RWPE1 (cell line): ENCODE measurements around the gene BORCS6.

Experiments
- CTCF ChIA-PET: fragments of 350-600 bp; sonication (Branson Sonifier 250); formaldehyde crosslinking; extraction: SDS; loops from one replicate; lab custom pipeline; 2021; lab: Yijun Ruan, JAX
- POLR2A ChIA-PET: fragments of 400-600 bp; formaldehyde crosslinking; extraction: SDS; loops from one replicate; lab custom pipeline; 2020; ENCODE audit warnings: antibody characterized with exemption; ENCODE audit not compliant: low non-redundant PET; lab: Yijun Ruan, JAX
- DNase-seq: peaks from one replicate; pipeline ENCODE4 v3.0.0; 2012; ENCODE audit warnings: low spot score
- H3K27ac ChIP-seq: fragments of 450-650 bp; 2 replicates; pipeline ENCODE4 v1.5.1; 2017
- TF ChIP-seq, protein P1 (sequence below): fragments of 450-650 bp; conservative IDR thresholded peaks from 2 replicates; pipeline ENCODE4 v1.5.1; 2017; ENCODE audit warnings: low read depth, mild to moderate bottlenecking

Gene BORCS6

GRCh38 chr17:8231701-8232100, 41.7 kb upstream of the BORCS6 start:
- H3K27ac ChIP-seq: no peak overlapping the region
- POLR2A ChIA-PET: no interaction called here
- TF ChIP-seq, protein P1, sequence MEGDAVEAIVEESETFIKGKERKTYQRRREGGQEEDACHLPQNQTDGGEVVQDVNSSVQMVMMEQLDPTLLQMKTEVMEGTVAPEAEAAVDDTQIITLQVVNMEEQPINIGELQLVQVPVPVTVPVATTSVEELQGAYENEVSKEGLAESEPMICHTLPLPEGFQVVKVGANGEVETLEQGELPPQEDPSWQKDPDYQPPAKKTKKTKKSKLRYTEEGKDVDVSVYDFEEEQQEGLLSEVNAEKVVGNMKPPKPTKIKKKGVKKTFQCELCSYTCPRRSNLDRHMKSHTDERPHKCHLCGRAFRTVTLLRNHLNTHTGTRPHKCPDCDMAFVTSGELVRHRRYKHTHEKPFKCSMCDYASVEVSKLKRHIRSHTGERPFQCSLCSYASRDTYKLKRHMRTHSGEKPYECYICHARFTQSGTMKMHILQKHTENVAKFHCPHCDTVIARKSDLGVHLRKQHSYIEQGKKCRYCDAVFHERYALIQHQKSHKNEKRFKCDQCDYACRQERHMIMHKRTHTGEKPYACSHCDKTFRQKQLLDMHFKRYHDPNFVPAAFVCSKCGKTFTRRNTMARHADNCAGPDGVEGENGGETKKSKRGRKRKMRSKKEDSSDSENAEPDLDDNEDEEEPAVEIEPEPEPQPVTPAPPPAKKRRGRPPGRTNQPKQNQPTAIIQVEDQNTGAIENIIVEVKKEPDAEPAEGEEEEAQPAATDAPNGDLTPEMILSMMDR: no peak
- CTCF ChIA-PET: interaction anchor here (0.5 to 0.6 kb wide), 2 partner anchors 11 to 53 kb away, joined by 3 to 5 read pairs; no protein-coding TSS in a partner anchor
- DNase-seq: no peak

- ChIA-PET POLR2A (interaction anchor here (1.3 kb wide), 1 partner anchor 19 kb away, joined by 4 read pairs; no protein-coding TSS in a partner anchor), CTCF (interaction anchor here (1.2 kb wide), 1 partner anchor 74 kb away, joined by 4 read pairs; no protein-coding TSS in a partner anchor)
- H3K27ac ChIP-seq: peak overlapping the region; percentile 79
- no peak for DNase-seq
- TF ChIP-seq, protein P1: no peak
Observed at GRCh38 chr17:8227238-8227581, 37.2 kb upstream of the BORCS6 start.

- CTCF ChIA-PET: interaction anchor here (0.6 to 1.2 kb wide), 2 partner anchors 22 to 74 kb away, joined by 3 to 4 read pairs; no protein-coding TSS in a partner anchor
- TF ChIP-seq, protein P1: no peak
- POLR2A ChIA-PET: interaction anchor here (1.3 kb wide), 1 partner anchor 20 kb away, joined by 4 read pairs; no protein-coding TSS in a partner anchor
- DNase-seq: peak; percentile 57
- peak overlapping the region; percentile 79 for H3K27ac ChIP-seq
Observed at GRCh38 chr17:8226536-8227237, 36.7 kb upstream of the BORCS6 start.

DNA sequence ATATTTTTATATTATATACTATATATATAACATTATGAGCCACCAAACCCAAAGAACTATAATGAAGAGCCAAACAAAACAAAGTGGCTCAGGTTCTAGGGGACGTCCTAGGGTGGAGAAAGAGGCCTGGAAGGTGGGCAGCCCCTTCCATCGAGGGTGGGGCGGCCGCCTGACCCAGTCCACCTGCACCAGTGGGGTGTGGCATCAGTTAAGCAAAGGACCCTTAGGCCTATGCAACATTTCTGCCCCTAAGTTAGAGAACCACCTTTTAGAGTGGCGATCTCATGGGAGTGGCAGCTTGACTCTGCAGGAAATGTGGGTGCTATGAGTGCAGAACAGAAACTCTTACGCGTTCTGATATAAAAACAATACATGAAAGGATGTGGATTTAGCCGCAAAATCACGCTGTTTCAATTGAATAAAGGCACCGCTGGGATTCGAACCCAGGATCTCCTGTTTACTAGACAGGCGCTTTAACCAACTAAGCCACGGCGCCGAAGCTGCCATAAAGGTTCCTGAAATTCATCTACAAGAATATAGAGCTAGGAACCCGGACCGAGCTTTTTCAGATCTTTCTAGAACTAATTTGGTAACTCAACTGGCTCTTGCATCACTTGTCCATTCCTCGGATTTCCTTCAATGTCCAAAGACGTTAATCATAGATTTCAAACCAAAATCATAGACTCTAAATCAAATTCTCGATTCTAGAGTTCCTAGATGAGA, 36.0 kb upstream of the BORCS6 start:
- TF ChIP-seq, protein P1: no peak
- no peak for DNase-seq
- ChIA-PET CTCF (interaction anchor here (0.6 to 1.2 kb wide), 2 partner anchors 8 to 75 kb away, joined by 3 to 4 read pairs; no protein-coding TSS in a partner anchor), POLR2A (no interaction called here)
- H3K27ac ChIP-seq: peak overlapping the region; percentile 99

DNA sequence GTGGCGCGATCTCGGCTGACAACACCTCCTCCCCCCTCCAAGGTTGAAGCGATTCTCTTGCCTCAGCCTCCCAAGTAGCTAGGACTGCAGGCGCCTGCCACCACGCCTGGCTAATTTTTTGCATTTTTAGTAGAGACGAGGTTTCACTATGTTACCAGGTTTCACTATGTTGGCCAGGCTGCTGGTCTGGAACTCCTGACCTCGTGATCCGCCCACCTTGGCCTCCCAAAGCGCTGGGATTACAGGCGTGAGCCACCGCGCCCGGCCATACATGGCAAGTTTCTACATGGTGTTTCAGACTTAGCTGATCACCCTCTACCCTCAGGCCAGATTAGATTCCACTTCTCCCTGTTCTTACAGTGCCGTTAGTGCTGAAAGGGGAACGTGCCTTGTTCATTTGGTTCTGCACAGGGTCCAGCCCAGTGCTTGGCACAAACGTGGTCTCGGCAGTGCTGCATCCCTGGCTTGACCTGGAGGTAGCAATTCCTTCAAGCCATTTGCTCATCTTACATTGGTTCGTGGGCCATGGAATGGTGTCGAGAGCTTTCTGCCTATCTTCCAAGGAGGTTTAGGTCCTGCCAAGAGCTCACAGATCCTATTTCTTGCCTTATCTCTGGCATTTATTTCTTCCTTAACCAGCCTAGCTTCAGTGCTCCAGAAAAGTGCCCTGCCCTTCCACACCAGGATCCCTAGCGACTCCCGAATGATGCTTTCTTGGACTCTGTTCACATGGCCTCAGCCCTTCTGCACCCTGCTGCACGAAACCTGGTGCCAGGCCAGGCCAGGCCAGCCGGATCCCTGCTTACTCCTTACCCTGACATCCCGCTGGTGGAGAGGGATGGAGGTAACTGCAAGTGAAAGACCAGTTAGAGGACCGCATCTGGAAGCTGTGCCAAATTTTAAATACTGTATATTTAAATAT, 35.2 kb upstream of the BORCS6 start:
- no peak for DNase-seq
- POLR2A ChIA-PET: interaction anchor here (0.6 kb wide), 1 partner anchor 811 kb away, joined by 9 read pairs; no protein-coding TSS in a partner anchor
- peak overlapping the region; percentile 99 for H3K27ac ChIP-seq
- TF ChIP-seq, protein P1: no peak
- CTCF ChIA-PET: interaction anchor here (0.6 kb wide), 1 partner anchor 9 kb away, joined by 3 read pairs; no protein-coding TSS in a partner anchor
